OCI-LY7 (cell line): ENCODE results near the gene DNAH9. TPM values are rescaled to one million over a fixed set of nuclear protein-coding genes. Genes with fewer than 3 reads are reported as not detected.

Experiments used
- BruUV-seq: library from RNA; stranded (reverse); fragments of 400-500 nt; replicated peaks from 2 replicates; lab custom pipeline; 2021; lab: Mats Ljungman, UMichigan
- CTCF ChIA-PET: fragments of 300-600 bp; sonication (Branson Sonifier 250); formaldehyde crosslinking; loops from one replicate; lab custom pipeline; 2022; ENCODE audit warnings: antibody characterized with exemption; ENCODE audit not compliant: unreplicated experiment; lab: Charles Lee
- POLR2A ChIA-PET: fragments of 300-600 bp; sonication (Branson Sonifier 250); formaldehyde crosslinking; loops from one replicate; lab custom pipeline; 2022; ENCODE audit warnings: antibody characterized with exemption; lab: Charles Lee
- DNase-seq: peaks from one replicate; pipeline ENCODE4 v3.0.0-alpha.2; 2015; ENCODE audit warnings: low spot score
- H2AFZ ChIP-seq: fragments of 200-600 bp; sonication (generic), shearing (Covaris generic); 2 replicates; pipeline ENCODE4 v1.6.1; 2014; ENCODE audit warnings: mild to moderate bottlenecking, antibody characterized with exemption, low read length, moderate library complexity
- H3K27ac ChIP-seq: fragments of 200-600 bp; sonication (generic); 2 replicates; pipeline ENCODE4 v1.5.1; 2014; ENCODE audit warnings: mixed run types, low read depth, mild to moderate bottlenecking, moderate library complexity, low read length, inconsistent platforms; ENCODE audit not compliant: poor library complexity, severe bottlenecking
- H3K36me3 ChIP-seq: fragments of 200-600 bp; sonication (generic); 2 replicates; pipeline ENCODE4 v1.6.1; 2014; ENCODE audit warnings: mild to moderate bottlenecking, antibody characterized with exemption, low read length, moderate library complexity, mixed read lengths; ENCODE audit not compliant: insufficient read depth
- H3K4me1 ChIP-seq: fragments of 200-600 bp; sonication (generic); 2 replicates; pipeline ENCODE4 v1.5.1; 2014; ENCODE audit warnings: mild to moderate bottlenecking, low read length; ENCODE audit not compliant: insufficient read depth, poor library complexity, severe bottlenecking
- H3K4me2 ChIP-seq: fragments of 200-600 bp; sonication (generic); 2 replicates; pipeline ENCODE4 v1.6.1; 2014; ENCODE audit warnings: mild to moderate bottlenecking, low read length
- H3K4me3 ChIP-seq: fragments of 200-600 bp; sonication (generic); 2 replicates; pipeline ENCODE4 v1.5.1; 2014; ENCODE audit warnings: mild to moderate bottlenecking, low read depth, low read length; ENCODE audit not compliant: poor library complexity, severe bottlenecking
- H3K79me2 ChIP-seq: fragments of 200-600 bp; sonication (generic); 2 replicates; pipeline ENCODE4 v1.6.1; 2016; ENCODE audit warnings: low read depth, mild to moderate bottlenecking, low read length, moderate library complexity, mixed read lengths; ENCODE audit not compliant: insufficient read depth
- H3K9me2 ChIP-seq: fragments of 200-600 bp; sonication (generic); 2 replicates; pipeline ENCODE4 v1.6.1; 2016; ENCODE audit warnings: mild to moderate bottlenecking, low read length, mixed read lengths; ENCODE audit not compliant: insufficient read depth
- H3K9me3 ChIP-seq: fragments of 200-600 bp; sonication (generic); 2 replicates; pipeline ENCODE4 v1.6.1; 2014; ENCODE audit warnings: mild to moderate bottlenecking, mixed run types, low read length, mixed read lengths
- H4K20me1 ChIP-seq: fragments of 200-600 bp; sonication (generic); 2 replicates; pipeline ENCODE4 v1.6.1; 2014; ENCODE audit warnings: mild to moderate bottlenecking, antibody characterized with exemption, low read length, moderate library complexity, mixed read lengths; ENCODE audit not compliant: insufficient read depth
- EZH2phosphoT487 ChIP-seq: fragments of 200-600 bp; sonication (generic); IDR thresholded peaks from 2 replicates; pipeline ENCODE4 v1.6.1; 2018; ENCODE audit warnings: low read depth, borderline replicate concordance, mild to moderate bottlenecking, mixed run types, antibody characterized with exemption, low read length, moderate library complexity, mixed read lengths
- intact Hi-C: fragments of 100-400 bp; cut with micrococcal nuclease; formaldehyde crosslinking; loops from one replicate; pipeline ENCODE4 v1.10.0; 2022; ENCODE audit not compliant: unreplicated experiment
- total RNA-seq, 2 experiments: library from RNA; depleted of rRNA in 1 of 2; stranded (reverse); fragments of >200 nt in 1 of 2; shearing (Covaris generic) in 1 of 2; gene quantifications; 2 replicates each; pipeline ENCODE4 v1.2.3, GENCODE V29; 2014 to 2022
- TF ChIP-seq, protein P1 (sequence below): fragments of 200-600 bp; sonication (generic); conservative IDR thresholded peaks from 2 replicates; pipeline ENCODE4 v1.5.1; 2014; ENCODE audit warnings: mild to moderate bottlenecking, antibody characterized with exemption, low read length, moderate library complexity, mixed read lengths

DNAH9 gene
- total RNA-seq, 2 experiments from 2014 or later, result not detected

DNA sequence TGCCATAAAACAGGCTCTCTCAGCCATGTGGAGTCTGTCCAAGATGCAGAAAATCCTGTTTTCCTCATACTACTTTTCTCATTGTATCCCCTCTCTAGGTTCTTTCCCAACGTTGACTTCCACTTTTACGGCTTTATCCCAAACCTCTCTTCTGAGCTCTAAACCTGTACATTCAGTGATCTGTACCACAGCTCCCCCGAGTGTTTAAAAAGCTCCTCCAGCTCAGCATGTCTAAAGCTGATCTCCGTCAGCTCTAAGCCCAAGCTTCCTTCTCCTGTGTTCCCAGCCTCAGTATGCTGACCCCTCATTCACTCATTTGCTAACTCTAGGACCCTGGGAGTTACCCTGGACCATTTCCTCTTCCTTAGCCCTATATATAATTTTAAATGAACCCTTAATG is 144.6 kb downstream of the DNAH9 start:
- no TSS peak for BruUV-seq
- Histone ChIP-seq H3K27ac (no peak overlapping the region), H3K36me3 (no peaks in the 10 kb centered on the region), H4K20me1 (no peaks in the 10 kb centered on the region), H3K4me3 (no peak overlapping the region), H3K4me1 (no peaks in the 10 kb centered on the region), H3K79me2 (no peaks in the 10 kb centered on the region), H3K4me2 (no peak overlapping the region), H3K9me2 (no peaks in the 10 kb centered on the region), H2AFZ (no peak overlapping the region), H3K9me3 (no peaks in the 10 kb centered on the region)
- no peak for DNase-seq
- POLR2A ChIA-PET, result no interaction called here
- CTCF ChIA-PET, result no interaction called here
- TF ChIP-seq, protein P1, sequence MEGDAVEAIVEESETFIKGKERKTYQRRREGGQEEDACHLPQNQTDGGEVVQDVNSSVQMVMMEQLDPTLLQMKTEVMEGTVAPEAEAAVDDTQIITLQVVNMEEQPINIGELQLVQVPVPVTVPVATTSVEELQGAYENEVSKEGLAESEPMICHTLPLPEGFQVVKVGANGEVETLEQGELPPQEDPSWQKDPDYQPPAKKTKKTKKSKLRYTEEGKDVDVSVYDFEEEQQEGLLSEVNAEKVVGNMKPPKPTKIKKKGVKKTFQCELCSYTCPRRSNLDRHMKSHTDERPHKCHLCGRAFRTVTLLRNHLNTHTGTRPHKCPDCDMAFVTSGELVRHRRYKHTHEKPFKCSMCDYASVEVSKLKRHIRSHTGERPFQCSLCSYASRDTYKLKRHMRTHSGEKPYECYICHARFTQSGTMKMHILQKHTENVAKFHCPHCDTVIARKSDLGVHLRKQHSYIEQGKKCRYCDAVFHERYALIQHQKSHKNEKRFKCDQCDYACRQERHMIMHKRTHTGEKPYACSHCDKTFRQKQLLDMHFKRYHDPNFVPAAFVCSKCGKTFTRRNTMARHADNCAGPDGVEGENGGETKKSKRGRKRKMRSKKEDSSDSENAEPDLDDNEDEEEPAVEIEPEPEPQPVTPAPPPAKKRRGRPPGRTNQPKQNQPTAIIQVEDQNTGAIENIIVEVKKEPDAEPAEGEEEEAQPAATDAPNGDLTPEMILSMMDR, result no peak
- TF ChIP-seq EZH2phosphoT487, result no peak
- intact Hi-C loops, result no loop called here

- no peak for DNase-seq
- Histone ChIP-seq H3K79me2 (no peaks in the 10 kb centered on the region), H3K27ac (no peak overlapping the region), H2AFZ (no peak overlapping the region), H3K9me3 (no peaks in the 10 kb centered on the region), H3K4me1 (no peaks in the 10 kb centered on the region), H3K36me3 (no peaks in the 10 kb centered on the region), H3K4me2 (no peak overlapping the region), H4K20me1 (no peaks in the 10 kb centered on the region), H3K4me3 (no peak overlapping the region), H3K9me2 (no peaks in the 10 kb centered on the region)
- intact Hi-C loops, result no loop called here
- no TSS peak for BruUV-seq
- ChIA-PET POLR2A (no interaction called here), CTCF (no interaction called here)
- TF ChIP-seq, protein P1, result no peak
- TF ChIP-seq EZH2phosphoT487, result no peak
Measured at GRCh38 chr17:11744696-11745095, 146.4 kb downstream of the DNAH9 start.

- H2AFZ ChIP-seq, result no peak overlapping the region
- H3K9me3 ChIP-seq, result no peaks in the 10 kb centered on the region
- intact Hi-C loops, result no loop called here
- H3K27ac ChIP-seq, result no peak overlapping the region
- CTCF ChIA-PET, result no interaction called here
- H3K4me3 ChIP-seq, result no peak overlapping the region
- no peak overlapping the region for H3K4me2 ChIP-seq
- TF ChIP-seq EZH2phosphoT487, result no peak
- TF ChIP-seq, protein P1, result no peak
- no peak for DNase-seq
- BruUV-seq, result no TSS peak
- H3K9me2 ChIP-seq, result no peaks in the 10 kb centered on the region
- H3K36me3 ChIP-seq, result no peaks in the 10 kb centered on the region
- H4K20me1 ChIP-seq, result no peaks in the 10 kb centered on the region
- POLR2A ChIA-PET, result no interaction called here
- H3K79me2 ChIP-seq, result no peaks in the 10 kb centered on the region
- no peaks in the 10 kb centered on the region for H3K4me1 ChIP-seq
Measured at GRCh38 chr17:11747441-11747840, 149.2 kb downstream of the DNAH9 start.
